BLaER1 treated with 17β-estradiol and CSF1 and Interleukin-3, amounts not matched to agents 10 nM and 100 nM (cell line): ENCODE measurements around the gene ACTL8.

Source experiments
- H3K27ac ChIP-seq, 11 experiments: shearing (Covaris generic); formaldehyde crosslinking; 2 replicates each; pipeline ENCODE4 v1.8.1; 2022
- H3K27me3 ChIP-seq, 11 experiments: shearing (Covaris generic); formaldehyde crosslinking; 2 replicates each; pipeline ENCODE4 v1.8.1; 2022
- H3K36me3 ChIP-seq, 11 experiments: shearing (Covaris generic); formaldehyde crosslinking; 2 replicates each; pipeline ENCODE4 v1.8.1; 2022
- H3K4me1 ChIP-seq, 10 experiments: shearing (Covaris generic); formaldehyde crosslinking; 2 replicates each; pipeline ENCODE4 v1.8.1; 2022
- H3K4me2 ChIP-seq, 11 experiments: shearing (Covaris generic); formaldehyde crosslinking; 2 replicates each; pipeline ENCODE4 v1.8.1; 2022
- H3K4me3 ChIP-seq, 10 experiments: shearing (Covaris generic); formaldehyde crosslinking; 2 replicates each; pipeline ENCODE4 v1.8.1; 2022
- H3K9ac ChIP-seq, 11 experiments: shearing (Covaris generic); formaldehyde crosslinking; 2 replicates each; pipeline ENCODE4 v1.8.1; 2022
- H3K9me3 ChIP-seq, 11 experiments: shearing (Covaris generic); formaldehyde crosslinking; replicated peaks in 1 of 11; 2 replicates each; pipeline ENCODE4 v1.8.1; 2022
- H4K20me1 ChIP-seq, 11 experiments: shearing (Covaris generic); formaldehyde crosslinking; 2 replicates each; pipeline ENCODE4 v1.8.1; 2022
- Cebpa-rat ChIP-seq, 11 experiments: shearing (Covaris generic); IDR thresholded peaks; 2 replicates each; pipeline ENCODE4 v1.8.1; 2022

The ACTL8 gene

GRCh38 chr1:17820198-17820597 is 65.1 kb downstream of the ACTL8 start:
- H3K4me2 ChIP-seq = no peak overlapping the region

GRCh38 chr1:17822741-17823426 is 67.8 kb downstream of the ACTL8 start:
- Histone ChIP-seq H3K4me2 (no peak overlapping the region), H3K9me3 (no peaks in the 10 kb centered on the region), H3K27me3 (no peaks in the 10 kb centered on the region), H4K20me1 (0 out of 22 replicates have a peak, but pooled peaks cover 0 to 4% (median 0%) of the 10 kb centered on the region in 11 experiments), H3K36me3 (no peaks in the 10 kb centered on the region), H3K9ac (no peak overlapping the region), H3K4me1 (no peaks in the 10 kb centered on the region), H3K27ac (no peak overlapping the region), H3K4me3 (no peak overlapping the region)
- no peak for TF ChIP-seq Cebpa-rat (IDR thresholded peaks at IDR 0.05)

More at GRCh38 chr1:17820198-17820597, 65.1 kb downstream of the ACTL8 start:
- H4K20me1 ChIP-seq = no peaks in the 10 kb centered on the region
- no peaks in the 10 kb centered on the region for H3K36me3 ChIP-seq
- H3K9me3 ChIP-seq = peaks cover 0 to 5% (median 0%) of the 10 kb centered on the region in 11 experiments; a peak in 5 of 22 replicates
- H3K27ac ChIP-seq = no peak overlapping the region
- no peak overlapping the region for H3K4me3 ChIP-seq
- no peaks in the 10 kb centered on the region for H3K27me3 ChIP-seq
- no peak overlapping the region for H3K9ac ChIP-seq
- H3K4me1 ChIP-seq = no peaks in the 10 kb centered on the region
- no peak for TF ChIP-seq Cebpa-rat (IDR thresholded peaks at IDR 0.05)

- TF ChIP-seq Cebpa-rat (IDR thresholded peaks at IDR 0.05) = no peak
- no peaks in the 10 kb centered on the region for H3K36me3 ChIP-seq
- no peaks in the 10 kb centered on the region for H3K9me3 ChIP-seq
- H3K4me3 ChIP-seq = no peak overlapping the region
- H4K20me1 ChIP-seq = peaks cover 0 to 10% (median 0%) of the 10 kb centered on the region in 11 experiments; a peak in 3 of 22 replicates
- no peaks in the 10 kb centered on the region for H3K4me1 ChIP-seq
- H3K27me3 ChIP-seq = no peaks in the 10 kb centered on the region
- no peak overlapping the region for H3K27ac ChIP-seq
- H3K9ac ChIP-seq = no peak overlapping the region
- H3K4me2 ChIP-seq = no peak overlapping the region
Observed at GRCh38 chr1:17825273-17826164, 70.4 kb downstream of the ACTL8 start.

GRCh38 chr1:17826165-17826488 is 71.0 kb downstream of the ACTL8 start:
- Histone ChIP-seq H3K4me1 (no peaks in the 10 kb centered on the region), H3K4me2 (no peak overlapping the region), H3K9ac (no peak overlapping the region), H3K27me3 (no peaks in the 10 kb centered on the region), H4K20me1 (peaks cover 0 to 16% (median 0%) of the 10 kb centered on the region in 11 experiments; a peak in 6 of 22 replicates), H3K27ac (no peak overlapping the region), H3K36me3 (no peaks in the 10 kb centered on the region), H3K9me3 (no peaks in the 10 kb centered on the region), H3K4me3 (no peak overlapping the region)
- TF ChIP-seq Cebpa-rat (IDR thresholded peaks at IDR 0.05) = no peak

GRCh38 chr1:17828991-17829390 is 73.9 kb downstream of the ACTL8 start:
- Histone ChIP-seq H3K4me2 (no peak overlapping the region), H4K20me1 (peaks cover 0 to 26% (median 0%) of the 10 kb centered on the region in 11 experiments; a peak in 7 of 22 replicates), H3K27ac (no peak overlapping the region), H3K36me3 (no peaks in the 10 kb centered on the region), H3K9me3 (no peaks in the 10 kb centered on the region), H3K4me3 (no peak overlapping the region), H3K4me1 (no peaks in the 10 kb centered on the region), H3K9ac (no peak overlapping the region), H3K27me3 (peaks cover 0 to 16% (median 6%) of the 10 kb centered on the region in 11 experiments; a peak in 16 of 22 replicates)
- no peak for TF ChIP-seq Cebpa-rat (IDR thresholded peaks at IDR 0.05)

- Histone ChIP-seq H3K4me1 (no peaks in the 10 kb centered on the region), H3K9me3 (no peaks in the 10 kb centered on the region), H3K9ac (no peak overlapping the region), H3K27me3 (peaks cover 3 to 22% (median 12%) of the 10 kb centered on the region in 11 experiments; a peak in 19 of 22 replicates), H3K27ac (no peak overlapping the region), H4K20me1 (peaks cover 0 to 26% (median 1%) of the 10 kb centered on the region in 11 experiments; a peak in 7 of 22 replicates), H3K36me3 (no peaks in the 10 kb centered on the region), H3K4me2 (no peak overlapping the region), H3K4me3 (no peak overlapping the region)
- no peak for TF ChIP-seq Cebpa-rat (IDR thresholded peaks at IDR 0.05)
Observed at GRCh38 chr1:17829579-17829978, 74.4 kb downstream of the ACTL8 start.

- no peaks in the 10 kb centered on the region for H3K4me1 ChIP-seq
- H3K4me2 ChIP-seq = no peak overlapping the region
- no peaks in the 10 kb centered on the region for H3K9me3 ChIP-seq
- no peak overlapping the region for H3K27ac ChIP-seq
- H3K9ac ChIP-seq = no peak overlapping the region
- peaks cover 8 to 33% (median 25%) of the 10 kb centered on the region in 11 experiments; a peak in 19 of 22 replicates for H3K27me3 ChIP-seq
- H4K20me1 ChIP-seq = peaks cover 0 to 33% (median 4%) of the 10 kb centered on the region in 11 experiments; a peak in 7 of 22 replicates
- no peak for TF ChIP-seq Cebpa-rat (IDR thresholded peaks at IDR 0.05)
- no peak overlapping the region for H3K4me3 ChIP-seq
- no peaks in the 10 kb centered on the region for H3K36me3 ChIP-seq
Observed at GRCh38 chr1:17831597-17831996, 76.5 kb downstream of the ACTL8 start.

GRCh38 chr1:17833661-17834501 is 78.7 kb downstream of the ACTL8 start:
- Histone ChIP-seq H3K9ac (no peak overlapping the region), H3K9me3 (no peaks in the 10 kb centered on the region), H3K4me3 (no peak overlapping the region), H4K20me1 (peaks cover 0 to 33% (median 0%) of the 10 kb centered on the region in 11 experiments; a peak in 7 of 22 replicates), H3K27ac (no peak overlapping the region), H3K27me3 (peaks cover 8 to 33% (median 25%) of the 10 kb centered on the region in 11 experiments; a peak in 19 of 22 replicates), H3K4me1 (no peaks in the 10 kb centered on the region), H3K36me3 (no peaks in the 10 kb centered on the region), H3K4me2 (no peak overlapping the region)
- no peak for TF ChIP-seq Cebpa-rat (IDR thresholded peaks at IDR 0.05)
